ENCODE measurements around the gene OCRL. TPM values are rescaled to one million over a fixed set of nuclear protein-coding genes. Genes with fewer than 3 reads are reported as not detected.

Gene OCRL
- total RNA-seq, 1 donor from 2014 or later, result 36.1 TPM

DNA sequence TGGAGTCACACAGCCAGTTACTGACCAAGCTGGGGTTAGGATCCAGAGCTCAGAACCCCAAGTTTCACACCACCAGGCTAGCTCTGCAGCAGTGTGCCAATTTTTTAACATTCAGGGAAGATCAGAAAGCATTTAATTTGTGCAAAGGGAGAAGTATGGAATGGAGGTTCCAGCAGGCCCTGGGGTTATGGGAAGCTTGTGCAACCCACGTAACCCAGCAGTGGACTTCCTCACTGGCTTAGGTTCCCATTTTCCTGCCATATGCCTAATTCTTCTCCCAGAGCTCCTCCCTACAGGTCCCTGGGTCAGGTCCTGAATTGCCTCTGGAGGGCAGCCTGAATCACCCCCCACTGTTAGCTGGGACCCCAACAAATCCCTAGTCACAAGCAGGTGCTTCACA lies 100.7 kb downstream of the OCRL start:
- Histone ChIP-seq H3K9ac (ENCODE audit: low read length) (no peak overlapping the region), H3K27me3 (ENCODE audit: insufficient read depth, low read length) (no peaks in the 10 kb centered on the region), H3K9me3 (ENCODE audit: insufficient read depth, low read depth, low read length) (no peaks in the 10 kb centered on the region), H3K79me2 (ENCODE audit: insufficient read depth, low read length) (no peaks in the 10 kb centered on the region), H3K36me3 (ENCODE audit: insufficient read depth, low read length) (no peaks in the 10 kb centered on the region), H2AFZ (ENCODE audit: low read depth, low read length) (no peak overlapping the region), H3K4me2 (ENCODE audit: low read length) (no peak overlapping the region), H4K20me1 (ENCODE audit: insufficient read depth, low read length) (no peaks in the 10 kb centered on the region), H3K27ac (ENCODE audit: low read depth, low read length) (no peak overlapping the region), H3K4me3 (ENCODE audit: insufficient read depth, low read depth, low read length) (no peak overlapping the region), H3K4me1 (ENCODE audit: insufficient read depth, low read length) (no peaks in the 10 kb centered on the region)
- Mint-ChIP-seq H3K36me3 (ENCODE audit: low read depth, unreplicated experiment) (no peaks in the 10 kb centered on the region), H3K27ac (ENCODE audit: unreplicated experiment) (no peak overlapping the region), H3K4me1 (ENCODE audit: low read depth, unreplicated experiment) (no peaks in the 10 kb centered on the region), H3K4me3 (ENCODE audit: unreplicated experiment) (no peak overlapping the region), H3K9me3 (ENCODE audit: unreplicated experiment) (no peaks in the 10 kb centered on the region), H3K27me3 (ENCODE audit: low read depth, unreplicated experiment) (peaks cover 22% of the 10 kb centered on the region)
- TF ChIP-seq, protein P1, sequence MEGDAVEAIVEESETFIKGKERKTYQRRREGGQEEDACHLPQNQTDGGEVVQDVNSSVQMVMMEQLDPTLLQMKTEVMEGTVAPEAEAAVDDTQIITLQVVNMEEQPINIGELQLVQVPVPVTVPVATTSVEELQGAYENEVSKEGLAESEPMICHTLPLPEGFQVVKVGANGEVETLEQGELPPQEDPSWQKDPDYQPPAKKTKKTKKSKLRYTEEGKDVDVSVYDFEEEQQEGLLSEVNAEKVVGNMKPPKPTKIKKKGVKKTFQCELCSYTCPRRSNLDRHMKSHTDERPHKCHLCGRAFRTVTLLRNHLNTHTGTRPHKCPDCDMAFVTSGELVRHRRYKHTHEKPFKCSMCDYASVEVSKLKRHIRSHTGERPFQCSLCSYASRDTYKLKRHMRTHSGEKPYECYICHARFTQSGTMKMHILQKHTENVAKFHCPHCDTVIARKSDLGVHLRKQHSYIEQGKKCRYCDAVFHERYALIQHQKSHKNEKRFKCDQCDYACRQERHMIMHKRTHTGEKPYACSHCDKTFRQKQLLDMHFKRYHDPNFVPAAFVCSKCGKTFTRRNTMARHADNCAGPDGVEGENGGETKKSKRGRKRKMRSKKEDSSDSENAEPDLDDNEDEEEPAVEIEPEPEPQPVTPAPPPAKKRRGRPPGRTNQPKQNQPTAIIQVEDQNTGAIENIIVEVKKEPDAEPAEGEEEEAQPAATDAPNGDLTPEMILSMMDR (IDR thresholded peaks at IDR 0.05; ENCODE audit: insufficient read depth, low read depth, low read length), result no peak
- no peak for TF ChIP-seq EZH2 (IDR thresholded peaks at IDR 0.05; ENCODE audit: insufficient read depth, low read length)
- DNase-seq (ENCODE audit: low read depth) (no peak), FAIRE-seq (no peak)

GRCh38 chrX:129641469-129641868 lies 101.4 kb downstream of the OCRL start:
- Mint-ChIP-seq H3K4me3 (ENCODE audit: unreplicated experiment) (no peak overlapping the region), H3K27ac (ENCODE audit: unreplicated experiment) (no peak overlapping the region), H3K4me1 (ENCODE audit: low read depth, unreplicated experiment) (no peaks in the 10 kb centered on the region), H3K9me3 (ENCODE audit: unreplicated experiment) (no peaks in the 10 kb centered on the region), H3K27me3 (ENCODE audit: low read depth, unreplicated experiment) (peaks cover 26% of the 10 kb centered on the region), H3K36me3 (ENCODE audit: low read depth, unreplicated experiment) (no peaks in the 10 kb centered on the region)
- H3K9me3 ChIP-seq (ENCODE audit: insufficient read depth, low read depth, low read length), result no peaks in the 10 kb centered on the region
- H3K9ac ChIP-seq (ENCODE audit: low read length), result no peak overlapping the region
- no peak for DNase-seq (ENCODE audit: low read depth)
- no peaks in the 10 kb centered on the region for H3K4me1 ChIP-seq (ENCODE audit: insufficient read depth, low read length)
- H3K4me3 ChIP-seq (ENCODE audit: insufficient read depth, low read depth, low read length), result no peak overlapping the region
- no peak overlapping the region for H3K4me2 ChIP-seq (ENCODE audit: low read length)
- no peaks in the 10 kb centered on the region for H3K79me2 ChIP-seq (ENCODE audit: insufficient read depth, low read length)
- no peak overlapping the region for H3K27ac ChIP-seq (ENCODE audit: low read depth, low read length)
- no peak overlapping the region for H2AFZ ChIP-seq (ENCODE audit: low read depth, low read length)
- no peak for TF ChIP-seq EZH2 (IDR thresholded peaks at IDR 0.05; ENCODE audit: insufficient read depth, low read length)
- TF ChIP-seq, protein P1 (IDR thresholded peaks at IDR 0.05; ENCODE audit: insufficient read depth, low read depth, low read length), result no peak
- no peaks in the 10 kb centered on the region for H3K36me3 ChIP-seq (ENCODE audit: insufficient read depth, low read length)
- FAIRE-seq, result no peak
- no peaks in the 10 kb centered on the region for H4K20me1 ChIP-seq (ENCODE audit: insufficient read depth, low read length)
- H3K27me3 ChIP-seq (ENCODE audit: insufficient read depth, low read length), result no peaks in the 10 kb centered on the region

- no peaks in the 10 kb centered on the region for H3K4me1 ChIP-seq (ENCODE audit: insufficient read depth, low read length)
- H3K27ac Mint-ChIP-seq (ENCODE audit: unreplicated experiment), result no peak overlapping the region
- H3K79me2 ChIP-seq (ENCODE audit: insufficient read depth, low read length), result no peaks in the 10 kb centered on the region
- H3K27me3 Mint-ChIP-seq (ENCODE audit: low read depth, unreplicated experiment), result peaks cover 26% of the 10 kb centered on the region
- DNase-seq (ENCODE audit: low read depth), result peak; percentile 36
- H3K9me3 ChIP-seq (ENCODE audit: insufficient read depth, low read depth, low read length), result no peaks in the 10 kb centered on the region
- no peak for FAIRE-seq
- no peak overlapping the region for H3K4me2 ChIP-seq (ENCODE audit: low read length)
- no peak overlapping the region for H3K27ac ChIP-seq (ENCODE audit: low read depth, low read length)
- H3K4me1 Mint-ChIP-seq (ENCODE audit: low read depth, unreplicated experiment), result no peaks in the 10 kb centered on the region
- no peak for TF ChIP-seq EZH2 (IDR thresholded peaks at IDR 0.05; ENCODE audit: insufficient read depth, low read length)
- TF ChIP-seq, protein P1 (IDR thresholded peaks at IDR 0.05; ENCODE audit: insufficient read depth, low read depth, low read length), result no peak
- H3K4me3 Mint-ChIP-seq (ENCODE audit: unreplicated experiment), result no peak overlapping the region
- H3K9ac ChIP-seq (ENCODE audit: low read length), result no peak overlapping the region
- H3K27me3 ChIP-seq (ENCODE audit: insufficient read depth, low read length), result no peaks in the 10 kb centered on the region
- no peaks in the 10 kb centered on the region for H3K9me3 Mint-ChIP-seq (ENCODE audit: unreplicated experiment)
- H3K36me3 ChIP-seq (ENCODE audit: insufficient read depth, low read length), result no peaks in the 10 kb centered on the region
- no peak overlapping the region for H2AFZ ChIP-seq (ENCODE audit: low read depth, low read length)
- no peaks in the 10 kb centered on the region for H4K20me1 ChIP-seq (ENCODE audit: insufficient read depth, low read length)
- no peak overlapping the region for H3K4me3 ChIP-seq (ENCODE audit: insufficient read depth, low read depth, low read length)
- no peaks in the 10 kb centered on the region for H3K36me3 Mint-ChIP-seq (ENCODE audit: low read depth, unreplicated experiment)
Measured at GRCh38 chrX:129641941-129642340, 101.9 kb downstream of the OCRL start.

Other genes starting within 250 kb of the OCRL start
- 104 and 107 TPM in 2 replicates for gene SMARCA1, start 16.8 kb upstream of the OCRL start, total RNA-seq
- 0.62 and 2.1 TPM in 2 replicates for gene APLN, start 114.7 kb downstream of the OCRL start, total RNA-seq
- gene XPNPEP2, start 198.7 kb downstream of the OCRL start, total RNA-seq, result not detected in 2 replicates
- not detected in 2 replicates for gene SASH3, start 239.7 kb downstream of the OCRL start, total RNA-seq